Psoas muscle (tissue), 8 donors: ENCODE results near the gene DMD. TPM values are rescaled to one million over a fixed set of nuclear protein-coding genes. Genes with fewer than 3 reads are reported as not detected.

ENCODE experiments used
- ATAC-seq, 4 donors: fragments of 200-7000 bp; cut with Tn5 transposase; one replicate each; pipeline ENCODE4 v1.9.1; 2020; ENCODE audit warnings: moderate library complexity in 3 of 4, mild to moderate bottlenecking in 2 of 4
- DNase-seq, 2 donors: peaks; one replicate each; pipeline ENCODE4 v3.0.0-alpha.2; 2020
- H3K27ac ChIP-seq: fragments of 200-600 bp; one replicate; pipeline ENCODE4 v1.8.0; 2022
- H3K27me3 ChIP-seq, 3 donors: fragments of 200-600 bp in 1 of 3; one replicate each; pipeline versions ENCODE4 v1.6.1 to v1.8.0; 2013 to 2022; ENCODE audit warnings: low read length in 2 of 3, mild to moderate bottlenecking in 2 of 3, moderate library complexity in 1 of 3; ENCODE audit not compliant: insufficient read depth in 3 of 3
- H3K36me3 ChIP-seq, 2 donors: fragments of 200-600 bp in 1 of 2; one replicate each; pipeline versions ENCODE4 v1.6.1 to v1.8.0; 2013 to 2022; ENCODE audit warnings: low read depth in 1 of 2, mild to moderate bottlenecking in 1 of 2, moderate library complexity in 1 of 2; ENCODE audit not compliant: insufficient read depth in 1 of 2
- H3K4me1 ChIP-seq: fragments of 200-600 bp; one replicate; pipeline ENCODE4 v1.8.0; 2022
- H3K4me3 ChIP-seq: fragments of 200-600 bp; one replicate; pipeline ENCODE4 v1.8.0; 2022; ENCODE audit warnings: mild to moderate bottlenecking
- H3K9me3 ChIP-seq: fragments of 200-600 bp; one replicate; pipeline ENCODE4 v1.8.0; 2022
- WGBS, 3 donors: extraction: QIAGEN DNeasy Blood & Tissue Kit; methylation state at CpG; one replicate each; pipeline versions ENCODE4 v1.1.6 to v1.1.7; 2013; 5-methylcytosine and 5-hydroxymethylcytosine counted together
- intact Hi-C, 2 donors: fragments of 100-400 bp; cut with DNase I; formaldehyde crosslinking; loops; one replicate each; pipeline versions ENCODE4 v1.11.0 to v1.14.2; 2022
- polyA plus RNA-seq, 3 donors: library from polyadenylated mRNA; stranded (reverse); fragments of 200-250 nt; gene quantifications; one replicate each; pipeline ENCODE4 v1.2.3, GENCODE V29; 2013
- total RNA-seq, 4 donors: library from RNA; stranded (reverse); fragmentation: NEBNext Ultra II Directional in 2 of 4; extraction: Animal tissue kit (Norgen Biotek cat#: 25700) in 2 of 4; gene quantifications; one replicate each; pipeline versions ENCODE4 v1.2.1 to v1.2.4, GENCODE V29; 2021 to 2023
- TF ChIP-seq, protein P1 (sequence below): fragments of 200-600 bp; IDR thresholded peaks from one replicate; pipeline ENCODE4 v1.8.0; 2022; ENCODE audit warnings: antibody characterized with exemption
- donor health status: healthy with polysubstance abuse.
- donor health status: DM: no; HTN: no; CAD: no; lungs with moderate emphysema.
- donor health status: Bipolar disorder and iron deficiency.
- donor health status: healthy.
- donor health status: DM: yes; HTN: yes; CAD: no.
- donor health status: DM: no; HTN: no; CAD: no.
- donor health status: DM: no; HTN: no; CAD: no.
- donor health status: DM: yes; HTN: yes; CAD: no.

The DMD gene
- total and polyA plus RNA-seq, 7 donors, result 6.8 to 170 (median 86.5) TPM

- Histone ChIP-seq H3K9me3 (no peaks in the 10 kb centered on the region), H3K36me3 (no peaks in the 10 kb centered on the region), H3K27ac (no peak overlapping the region), H3K27me3 (no peaks in the 10 kb centered on the region), H3K4me1 (no peaks in the 10 kb centered on the region), H3K4me3 (no peak overlapping the region)
- no peak for DNase-seq
- intact Hi-C loops, result no loop called here
- ATAC-seq, result no peak
- 70 to 91% (median 89%) methylated on average over 2 of the region's 2 CpGs for WGBS, 3 donors
- TF ChIP-seq, protein P1, sequence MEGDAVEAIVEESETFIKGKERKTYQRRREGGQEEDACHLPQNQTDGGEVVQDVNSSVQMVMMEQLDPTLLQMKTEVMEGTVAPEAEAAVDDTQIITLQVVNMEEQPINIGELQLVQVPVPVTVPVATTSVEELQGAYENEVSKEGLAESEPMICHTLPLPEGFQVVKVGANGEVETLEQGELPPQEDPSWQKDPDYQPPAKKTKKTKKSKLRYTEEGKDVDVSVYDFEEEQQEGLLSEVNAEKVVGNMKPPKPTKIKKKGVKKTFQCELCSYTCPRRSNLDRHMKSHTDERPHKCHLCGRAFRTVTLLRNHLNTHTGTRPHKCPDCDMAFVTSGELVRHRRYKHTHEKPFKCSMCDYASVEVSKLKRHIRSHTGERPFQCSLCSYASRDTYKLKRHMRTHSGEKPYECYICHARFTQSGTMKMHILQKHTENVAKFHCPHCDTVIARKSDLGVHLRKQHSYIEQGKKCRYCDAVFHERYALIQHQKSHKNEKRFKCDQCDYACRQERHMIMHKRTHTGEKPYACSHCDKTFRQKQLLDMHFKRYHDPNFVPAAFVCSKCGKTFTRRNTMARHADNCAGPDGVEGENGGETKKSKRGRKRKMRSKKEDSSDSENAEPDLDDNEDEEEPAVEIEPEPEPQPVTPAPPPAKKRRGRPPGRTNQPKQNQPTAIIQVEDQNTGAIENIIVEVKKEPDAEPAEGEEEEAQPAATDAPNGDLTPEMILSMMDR, result no peak
Measured at GRCh38 chrX:31633349-31633748, 1578.0 kb downstream of the DMD start.

GRCh38 chrX:31629195-31629594 lies 1582.2 kb downstream of the DMD start:
- no peak for DNase-seq
- intact Hi-C loops, result no loop called here
- Histone ChIP-seq H3K27ac (no peak overlapping the region), H3K4me1 (no peaks in the 10 kb centered on the region), H3K36me3 (no peaks in the 10 kb centered on the region), H3K27me3 (no peaks in the 10 kb centered on the region), H3K4me3 (no peak overlapping the region), H3K9me3 (no peaks in the 10 kb centered on the region)
- ATAC-seq, result no peak
- TF ChIP-seq, protein P1, result no peak
- 47 to 78% (median 63%) methylated on average over 3 of the region's 3 CpGs for WGBS, 3 donors

- 83 to 94% (median 90%) methylated on average over 4 of the region's 4 CpGs for whole genome bisulfite sequencing, 3 donors
- Histone ChIP-seq H3K36me3 (no peaks in the 10 kb centered on the region), H3K4me1 (no peaks in the 10 kb centered on the region), H3K4me3 (no peak overlapping the region), H3K9me3 (no peaks in the 10 kb centered on the region), H3K27me3 (no peaks in the 10 kb centered on the region), H3K27ac (no peak overlapping the region)
- DNase-seq (no peak), ATAC-seq (peak in 3 of 4 donors; percentile 65 to 76 (median 68))
- intact Hi-C loops, result no loop called here
- TF ChIP-seq, protein P1, result no peak
Measured at GRCh38 chrX:31609130-31609529, 1602.2 kb downstream of the DMD start.

- no peaks in the 10 kb centered on the region for H3K9me3 ChIP-seq
- H3K36me3 ChIP-seq, result no peaks in the 10 kb centered on the region
- DNase-seq (no peak), ATAC-seq (no peak)
- TF ChIP-seq, protein P1, result no peak
- 57 to 89% (median 89%) methylated on average over 2 of the region's 2 CpGs for WGBS, 3 donors
- no peaks in the 10 kb centered on the region for H3K27me3 ChIP-seq
- no peak overlapping the region for H3K4me3 ChIP-seq
- no peak overlapping the region for H3K27ac ChIP-seq
- no peaks in the 10 kb centered on the region for H3K4me1 ChIP-seq
- intact Hi-C loops, result no loop called here
Measured at GRCh38 chrX:31608638-31609037, 1602.7 kb downstream of the DMD start.

DNA sequence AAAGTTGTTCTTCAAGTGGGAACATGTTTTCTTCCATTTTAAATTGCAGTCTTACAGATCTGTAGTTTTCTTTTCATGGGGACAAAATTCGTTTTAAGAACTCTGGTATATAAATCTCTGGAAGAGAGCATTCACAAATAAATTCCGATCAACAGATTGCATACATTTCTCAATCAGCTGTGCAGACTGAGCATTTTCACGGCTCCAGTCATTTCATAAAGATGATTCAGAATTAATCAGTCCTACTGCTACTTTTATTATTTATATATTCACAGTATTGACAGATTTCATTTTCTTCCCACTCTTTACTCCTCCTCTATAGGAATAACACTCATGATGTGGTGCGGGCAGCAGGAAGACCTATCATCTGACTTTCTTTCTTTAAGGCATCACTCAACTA lies 1604.6 kb downstream of the DMD start:
- intact Hi-C loops, result no loop called here
- TF ChIP-seq, protein P1, result no peak
- Histone ChIP-seq H3K9me3 (no peaks in the 10 kb centered on the region), H3K27ac (no peak overlapping the region), H3K4me1 (no peaks in the 10 kb centered on the region), H3K36me3 (no peaks in the 10 kb centered on the region), H3K27me3 (no peaks in the 10 kb centered on the region), H3K4me3 (no peak overlapping the region)
- DNase-seq, result no peak
- WGBS, 3 donors, result 82 to 97% (median 92%) methylated on average over 4 of the region's 4 CpGs
- no peak for ATAC-seq
